ENCODE data around the gene SNRPD3.
"Not testable (repeated sequence)": the region's sequence is repeated elsewhere in the genome, so short reads cannot be mapped to it uniquely, and the experiment has no call there.

Gene SNRPD3

GRCh38 chr22:24590596-24591173 is 34.9 kb downstream of the SNRPD3 start:
- CTCF ChIA-PET, result no interaction called here
- TF ChIP-seq CTCF (IDR thresholded peaks at IDR 0.05; ENCODE audit: insufficient read depth, low read length, missing control alignments), result no peak

GRCh38 chr22:24591286-24591830 is 35.6 kb downstream of the SNRPD3 start:
- no peak for TF ChIP-seq CTCF (IDR thresholded peaks at IDR 0.05; ENCODE audit: insufficient read depth, low read length, missing control alignments)
- H3K4me3 ChIP-seq (ENCODE audit: low read depth, low read length), result no peak overlapping the region; the same call in 1 of the 2 replicates
- no peak for DNase-seq (ENCODE audit: low read depth, low spot score)
- POLR2A ChIA-PET, result no interaction called here
- CTCF ChIA-PET, result no interaction called here

More at GRCh38 chr22:24590596-24591173, 34.9 kb downstream of the SNRPD3 start:
- POLR2A ChIA-PET, result no interaction called here
- no peak for DNase-seq (ENCODE audit: low read depth, low spot score)
- H3K4me3 ChIP-seq (ENCODE audit: low read depth, low read length), result no peak overlapping the region

GRCh38 chr22:24592058-24592850 is 36.5 kb downstream of the SNRPD3 start:
- no peak for DNase-seq (ENCODE audit: low read depth, low spot score)
- no peak for TF ChIP-seq CTCF (IDR thresholded peaks at IDR 0.05; ENCODE audit: insufficient read depth, low read length, missing control alignments)
- POLR2A ChIA-PET, result interaction anchor here (0.6 kb wide), 1 partner anchor 361 kb away, joined by 3 read pairs; no protein-coding TSS in a partner anchor
- H3K4me3 ChIP-seq (ENCODE audit: low read depth, low read length), result peak overlapping the region; percentile 64
- CTCF ChIA-PET, result no interaction called here

- ChIA-PET POLR2A (interaction anchor here (0.6 kb wide), 2 partner anchors 13 to 362 kb away, joined by 3 read pairs; no protein-coding TSS in a partner anchor), CTCF (no interaction called here)
- peak within 1 kb of the TSS; percentile 64 for H3K4me3 ChIP-seq (ENCODE audit: low read depth, low read length)
- no peak for TF ChIP-seq CTCF (IDR thresholded peaks at IDR 0.05; ENCODE audit: insufficient read depth, low read length, missing control alignments)
- DNase-seq (ENCODE audit: low read depth, low spot score), result peak; percentile 21
Observed at GRCh38 chr22:24592851-24593558, 37.2 kb downstream of the SNRPD3 start, which contains the start of gene LRRC75B. LRRC75B (minus strand) TSS chr22:24593073; CDS start chr22:24593039, 34 bp downstream.

GRCh38 chr22:24593559-24593835 is 37.7 kb downstream of the SNRPD3 start:
- DNase-seq (ENCODE audit: low read depth, low spot score); CTCF ChIA-PET: not testable (repeated sequence)
- peak overlapping the region; percentile 64 for H3K4me3 ChIP-seq (ENCODE audit: low read depth, low read length)
- POLR2A ChIA-PET, result interaction anchor here (0.6 kb wide), 1 partner anchor 13 kb away, joined by 3 read pairs; no protein-coding TSS in a partner anchor

- no peak for DNase-seq (ENCODE audit: low read depth, low spot score)
- ChIA-PET CTCF (no interaction called here), POLR2A (no interaction called here)
- H3K4me3 ChIP-seq (ENCODE audit: low read depth, low read length), result no peak overlapping the region
- no peak for TF ChIP-seq CTCF (IDR thresholded peaks at IDR 0.05; ENCODE audit: insufficient read depth, low read length, missing control alignments)
Observed at GRCh38 chr22:24593836-24594568, 38.2 kb downstream of the SNRPD3 start.
